Activated B cell treated with CpG ODN at 0.5 μM for 24 hours (primary cell): ENCODE measurements around the gene SPIB. TPM values are rescaled to one million over a fixed set of nuclear protein-coding genes. Genes with fewer than 3 reads are reported as not detected.
A peak's percentile ranks its signal among the peaks of the same experiment; 100 is the strongest.
"Not testable (repeated sequence)": the region's sequence is repeated elsewhere in the genome, so short reads cannot be mapped to it uniquely, and the experiment has no call there.

Source experiments
- ATAC-seq: fragments of 200-7000 bp; cut with Tn5 transposase; one replicate; pipeline ENCODE4 v1.10.0; 2021; ENCODE audit warnings: low read depth, mild to moderate bottlenecking, moderate library complexity
- CTCF ChIA-PET: fragments of 350-600 bp; sonication (Branson Sonifier 250); formaldehyde crosslinking; loops from one replicate; lab custom pipeline; 2021; ENCODE audit warnings: antibody characterized with exemption; lab: Charles Lee
- POLR2A ChIA-PET: fragments of 350-600 bp; sonication (Branson Sonifier 250); formaldehyde crosslinking; loops from one replicate; lab custom pipeline; 2021; ENCODE audit warnings: antibody characterized with exemption; lab: Charles Lee
- DNase-seq: peaks from one replicate; pipeline ENCODE4 v3.0.0; 2022
- H3K27ac Mint-ChIP-seq: one replicate; pipeline ENCODE4 v1.8.0; 2020; ENCODE audit warnings: mixed read lengths
- H3K27me3 Mint-ChIP-seq: one replicate; pipeline ENCODE4 v1.8.0; 2021; ENCODE audit warnings: mixed read lengths
- H3K36me3 Mint-ChIP-seq: one replicate; pipeline ENCODE4 v1.8.0; 2021; ENCODE audit warnings: low read depth, mixed read lengths
- H3K4me1 Mint-ChIP-seq: one replicate; pipeline ENCODE4 v1.8.0; 2021; ENCODE audit warnings: mixed read lengths
- H3K4me3 Mint-ChIP-seq: one replicate; pipeline ENCODE4 v1.8.0; 2020; ENCODE audit warnings: mild to moderate bottlenecking, mixed read lengths
- H3K9me3 Mint-ChIP-seq: one replicate; pipeline ENCODE4 v1.8.0; 2020; ENCODE audit warnings: mixed read lengths
- CTCF ChIP-seq: fragments of 200-600 bp; IDR thresholded peaks from one replicate; pipeline ENCODE4 v1.8.0; 2022; ENCODE audit warnings: antibody characterized with exemption, mild to moderate bottlenecking
- intact Hi-C: fragments of 100-400 bp; cut with micrococcal nuclease; formaldehyde crosslinking; loops from one replicate; pipeline ENCODE4 v1.15.1; 2024
- total RNA-seq: library from RNA; stranded (reverse); gene quantifications from 2 replicates; pipeline ENCODE4 v1.2.3, GENCODE V29; 2022

The SPIB gene
- total RNA-seq, 1 donor from 2014 or later, result 324 TPM

- DNase-seq (no peak), ATAC-seq (no peak)
- Mint-ChIP-seq H3K36me3 (peaks cover 5% of the 10 kb centered on the region), H3K9me3 (no peaks in the 10 kb centered on the region), H3K4me3 (no peak overlapping the region), H3K27me3 (no peaks in the 10 kb centered on the region), H3K4me1 (peaks cover 65% of the 10 kb centered on the region), H3K27ac (no peak overlapping the region)
- intact Hi-C loops, result no loop called here
- ChIA-PET POLR2A (interaction anchor here (1.0 to 10.8 kb wide), 3 partner anchors 17 to 51 kb away, joined by 3 to 282 read pairs (median 7); partner anchors contain the start of genes POLD1 and SPIB), CTCF (no interaction called here)
- TF ChIP-seq CTCF, result no peak
Measured at GRCh38 chr19:50435221-50435620, 16.5 kb downstream of the SPIB start.

GRCh38 chr19:50435627-50436026 lies 16.9 kb downstream of the SPIB start:
- ChIA-PET CTCF (no interaction called here), POLR2A (interaction anchor here (0.9 kb wide), 1 partner anchor 25 kb away, joined by 3 read pairs; no protein-coding TSS in a partner anchor)
- no peak for TF ChIP-seq CTCF
- H3K36me3 Mint-ChIP-seq, result peaks cover 5% of the 10 kb centered on the region
- no peaks in the 10 kb centered on the region for H3K27me3 Mint-ChIP-seq
- no peaks in the 10 kb centered on the region for H3K9me3 Mint-ChIP-seq
- peak overlapping the region; percentile 30 for H3K27ac Mint-ChIP-seq
- no peak for DNase-seq
- peaks cover 61% of the 10 kb centered on the region for H3K4me1 Mint-ChIP-seq
- ATAC-seq, result no peak
- H3K4me3 Mint-ChIP-seq, result no peak overlapping the region
- intact Hi-C loops, result no loop called here

- CTCF ChIA-PET, result no interaction called here
- H3K27ac Mint-ChIP-seq, result no peak overlapping the region
- H3K27me3 Mint-ChIP-seq, result no peaks in the 10 kb centered on the region
- peaks cover 41% of the 10 kb centered on the region for H3K4me1 Mint-ChIP-seq
- no peaks in the 10 kb centered on the region for H3K9me3 Mint-ChIP-seq
- H3K36me3 Mint-ChIP-seq, result no peaks in the 10 kb centered on the region
- ATAC-seq, result no peak
- intact Hi-C loops, result no loop called here
- POLR2A ChIA-PET, result interaction anchor here (0.6 to 0.9 kb wide), 2 partner anchors 22 to 1531 kb away, joined by 3 read pairs; no protein-coding TSS in a partner anchor
- TF ChIP-seq CTCF, result no peak
- no peak for DNase-seq
- H3K4me3 Mint-ChIP-seq, result no peak overlapping the region
Measured at GRCh38 chr19:50437862-50438449, 19.2 kb downstream of the SPIB start.

- intact Hi-C loops, H3K27ac Mint-ChIP-seq, CTCF ChIA-PET: not testable (repeated sequence)
Measured at GRCh38 chr19:50439130-50439529, 20.4 kb downstream of the SPIB start.

GRCh38 chr19:50444059-50444458 lies 25.3 kb downstream of the SPIB start:
- ATAC-seq, result no peak
- no peak overlapping the region for H3K4me3 Mint-ChIP-seq
- no peak for DNase-seq
- H3K36me3 Mint-ChIP-seq, result peaks cover 4% of the 10 kb centered on the region
- intact Hi-C loops, result no loop called here
- H3K27ac Mint-ChIP-seq, result no peak overlapping the region
- ChIA-PET POLR2A (no interaction called here), CTCF (no interaction called here)
- TF ChIP-seq CTCF, result no peak
- no peaks in the 10 kb centered on the region for H3K4me1 Mint-ChIP-seq
- H3K27me3 Mint-ChIP-seq, result no peaks in the 10 kb centered on the region
- H3K9me3 Mint-ChIP-seq, result no peaks in the 10 kb centered on the region

More at GRCh38 chr19:50439130-50439529, 20.4 kb downstream of the SPIB start:
- DNase-seq, H3K27me3 Mint-ChIP-seq, H3K4me3 Mint-ChIP-seq, H3K36me3 Mint-ChIP-seq, H3K9me3 Mint-ChIP-seq, POLR2A ChIA-PET, ATAC-seq: not testable (repeated sequence)
- peaks cover 29% of the 10 kb centered on the region for H3K4me1 Mint-ChIP-seq
